GM18499 (cell line): ENCODE data around the gene TPSD1.
"Not testable (repeated sequence)": the region's sequence is repeated elsewhere in the genome, so short reads cannot be mapped to it uniquely, and the experiment has no call there.

Experiments
- ATAC-seq: cut with Tn5 transposase; IDR thresholded peaks from one replicate; pipeline ENCODE4 v1.9.1; 2021; ENCODE audit warnings: moderate number of reproducible peaks; ENCODE audit not compliant: insufficient read depth, unreplicated experiment

The TPSD1 gene

GRCh38 chr16:1278477-1278876, 22.6 kb downstream of the TPSD1 start:
- ATAC-seq = no peak

GRCh38 chr16:1279081-1279944, 23.4 kb downstream of the TPSD1 start:
- no peak for ATAC-seq

- no peak for ATAC-seq
These were observed 24.2 kb downstream of the TPSD1 start for GRCh38 chr16:1279945-1280589.

- no peak for ATAC-seq
These were observed 24.9 kb downstream of the TPSD1 start for GRCh38 chr16:1280783-1281182.

- no peak for ATAC-seq
These were observed 25.6 kb downstream of the TPSD1 start for GRCh38 chr16:1281517-1281916.

- no peak for ATAC-seq
These were observed 26.6 kb downstream of the TPSD1 start for GRCh38 chr16:1282324-1282973.

GRCh38 chr16:1283296-1283695, 27.4 kb downstream of the TPSD1 start:
- ATAC-seq = no peak

GRCh38 chr16:1283996-1284616, 28.2 kb downstream of the TPSD1 start:
- ATAC-seq = no peak

GRCh38 chr16:1285669-1286512, 30.0 kb downstream of the TPSD1 start:
- no peak for ATAC-seq

- no peak for ATAC-seq
These were observed 30.7 kb downstream of the TPSD1 start for GRCh38 chr16:1286513-1287094.

GRCh38 chr16:1287982-1288670, 32.3 kb downstream of the TPSD1 start:
- no peak for ATAC-seq

- ATAC-seq = no peak
These were observed 33.1 kb downstream of the TPSD1 start for GRCh38 chr16:1288813-1289476.

- ATAC-seq = no peak
These were observed 33.6 kb downstream of the TPSD1 start for GRCh38 chr16:1289477-1289866.

GRCh38 chr16:1290063-1290501, 34.2 kb downstream of the TPSD1 start:
- ATAC-seq = no peak

- ATAC-seq = no peak
These were observed 35.1 kb downstream of the TPSD1 start for GRCh38 chr16:1290860-1291575.

GRCh38 chr16:1291576-1291974, 35.7 kb downstream of the TPSD1 start:
- ATAC-seq = no peak

GRCh38 chr16:1292208-1292607, 36.3 kb downstream of the TPSD1 start:
- not testable (repeated sequence) for ATAC-seq

GRCh38 chr16:1292808-1293207, 36.9 kb downstream of the TPSD1 start:
- ATAC-seq = not testable (repeated sequence)
